ENCODE data around the gene LAMA2. TPM values are rescaled to one million over a fixed set of nuclear protein-coding genes. Genes with fewer than 3 reads are reported as not detected.

The LAMA2 gene
- polyA plus RNA-seq, 1 of the 3 experiments (the other 2 are of a cell fraction), result 0.92 TPM

- Histone ChIP-seq H3K27ac (ENCODE audit: low read depth in 2 of 2, low read length in 1 of 2) (no peak overlapping the region), H3K9me3 (no peaks in the 10 kb centered on the region), H3K79me2 (ENCODE audit: insufficient read depth) (no peaks in the 10 kb centered on the region), H4K20me1 (ENCODE audit: insufficient read depth) (no peaks in the 10 kb centered on the region), H3K9ac (no peak overlapping the region), H3K4me2 (no peak overlapping the region), H3K27me3 (ENCODE audit: insufficient read depth) (peaks cover 7% of the 10 kb centered on the region; the same call in 1 of the 2 replicates), H3K9me2 (no peaks in the 10 kb centered on the region), H3K4me3 (ENCODE audit: low read depth in 2 of 2, low read length in 1 of 2) (no peak overlapping the region), H2AFZ (ENCODE audit: low read depth) (no peak overlapping the region), H3K36me3 (replicated peaks in 1 of 2; ENCODE audit: control insufficient read depth in 1 of 2, insufficient read depth in 2 of 2, low read length in 1 of 2) (no peaks in the 10 kb centered on the region), H3K4me1 (ENCODE audit: control insufficient read depth in 1 of 2, insufficient read depth in 2 of 2, low read depth in 1 of 2, low read length in 1 of 2) (no peaks in the 10 kb centered on the region), H3F3A (replicated peaks; ENCODE audit: insufficient read depth) (no peaks in the 10 kb centered on the region)
- POLR2A ChIA-PET, result no interaction called here
- CTCF ChIA-PET, result interaction anchor here (1.0 kb wide), 1 partner anchor 24 kb away, joined by 3 read pairs; no protein-coding TSS in a partner anchor
- 29% methylated on average over 2 of the region's 2 CpGs for WGBS (ENCODE audit: low lambda C conversion rate)
- TF ChIP-seq NFIC (IDR thresholded peaks at IDR 0.05; ENCODE audit: borderline replicate concordance) (no peak), ELF1 (IDR thresholded peaks at IDR 0.05) (no peak)
- no peak for DNase-seq
These were observed 464.0 kb downstream of the LAMA2 start for GRCh38 chr6:129346964-129347363.

- Histone ChIP-seq H3K27me3 (ENCODE audit: insufficient read depth) (peaks cover 5% of the 10 kb centered on the region; the same call in 1 of the 2 replicates), H3K4me1 (ENCODE audit: control insufficient read depth in 1 of 2, insufficient read depth in 2 of 2, low read depth in 1 of 2, low read length in 1 of 2) (no peaks in the 10 kb centered on the region), H3F3A (replicated peaks; ENCODE audit: insufficient read depth) (no peaks in the 10 kb centered on the region), H3K9ac (no peak overlapping the region), H3K79me2 (ENCODE audit: insufficient read depth) (no peaks in the 10 kb centered on the region), H3K9me2 (no peaks in the 10 kb centered on the region), H3K4me2 (no peak overlapping the region), H3K9me3 (no peaks in the 10 kb centered on the region), H3K36me3 (replicated peaks in 1 of 2; ENCODE audit: control insufficient read depth in 1 of 2, insufficient read depth in 2 of 2, low read length in 1 of 2) (no peaks in the 10 kb centered on the region), H2AFZ (ENCODE audit: low read depth) (no peak overlapping the region), H4K20me1 (ENCODE audit: insufficient read depth) (no peaks in the 10 kb centered on the region), H3K4me3 (ENCODE audit: low read depth in 2 of 2, low read length in 1 of 2) (no peak overlapping the region), H3K27ac (ENCODE audit: low read depth in 2 of 2, low read length in 1 of 2) (no peak overlapping the region)
- no peak for TF ChIP-seq CTCF (IDR thresholded peaks at IDR 0.05)
- no peak for TF ChIP-seq EP300 (IDR thresholded peaks at IDR 0.05; ENCODE audit: borderline replicate concordance in 1 of 2, low read depth in 1 of 2, low read length in 1 of 2)
- no peak for TF ChIP-seq USF2 (IDR thresholded peaks at IDR 0.05; ENCODE audit: borderline replicate concordance, low read depth, low read length)
- no peak for TF ChIP-seq SMC3 (IDR thresholded peaks at IDR 0.05; ENCODE audit: low read depth, low read length)
- no peak for TF ChIP-seq USF1 (IDR thresholded peaks at IDR 0.05; ENCODE audit: borderline replicate concordance, low read depth)
- no peak for TF ChIP-seq GABPA (IDR thresholded peaks at IDR 0.05; ENCODE audit: low read depth)
- no peak for TF ChIP-seq RCOR1 (IDR thresholded peaks at IDR 0.05; ENCODE audit: low read length)
- no peak for TF ChIP-seq MAX (IDR thresholded peaks at IDR 0.05; ENCODE audit: low read depth)
- no peak for TF ChIP-seq REST (IDR thresholded peaks at IDR 0.05; ENCODE audit: low read depth, low read length)
- TF ChIP-seq FOSL2 (IDR thresholded peaks at IDR 0.05; ENCODE audit: borderline replicate concordance, low read depth), result no peak
- TF ChIP-seq RAD21 (IDR thresholded peaks at IDR 0.05; ENCODE audit: low read length), result no peak
- no peak for TF ChIP-seq RXRA (IDR thresholded peaks at IDR 0.05; ENCODE audit: borderline replicate concordance, low read depth)
- TF ChIP-seq POLR2AphosphoS5 (IDR thresholded peaks at IDR 0.05; ENCODE audit: low read depth, low read length), result no peak
- TF ChIP-seq JUND (IDR thresholded peaks at IDR 0.05), result no peak
- no peak for TF ChIP-seq MEF2A (IDR thresholded peaks at IDR 0.05; ENCODE audit: borderline replicate concordance, low read depth)
- no peak for TF ChIP-seq ZBTB33 (IDR thresholded peaks at IDR 0.05; ENCODE audit: borderline replicate concordance, low read depth)
- no peak for TF ChIP-seq RFX5 (IDR thresholded peaks at IDR 0.05; ENCODE audit: low read length)
- no peak for TF ChIP-seq TAF1 (IDR thresholded peaks at IDR 0.05; ENCODE audit: borderline replicate concordance, low read depth, low read length)
- 38% methylated on average over 2 of the region's 2 CpGs for WGBS (ENCODE audit: low lambda C conversion rate)
- DNase-seq, result no peak
- POLR2A ChIA-PET, result no interaction called here
- CTCF ChIA-PET, result interaction anchor here (2.4 kb wide), 1 partner anchor 19 kb away, joined by 16 read pairs; no protein-coding TSS in a partner anchor
These were observed 467.3 kb downstream of the LAMA2 start for GRCh38 chr6:129350278-129350677.

All from SK-N-SH (cell line).